ENCODE measurements around the gene RIC8A.

GRCh38 chr11:210803-211180 lies 3.3 kb downstream of the RIC8A start:
- no peak for TF ChIP-seq CTCF (IDR thresholded peaks at IDR 0.05)
- TF ChIP-seq POLR2A (IDR thresholded peaks at IDR 0.05) = no peak
